HL-60/S4 treated with phorbol 12-myristate 13-acetate at 8.2 ng/mL for 4 days and 3 days (cell line): ENCODE data around the gene FRK.
"Not testable (repeated sequence)": the region's sequence is repeated elsewhere in the genome, so short reads cannot be mapped to it uniquely, and the experiment has no call there.

ENCODE experiments used
- in situ Hi-C: fragments of 300-500 bp; cut with MboI; formaldehyde crosslinking; loops from 2 replicates; pipeline ENCODE4 v1.15.0; 2022; ENCODE audit warnings: low sequenced_read_pairs

Gene FRK, protein sequence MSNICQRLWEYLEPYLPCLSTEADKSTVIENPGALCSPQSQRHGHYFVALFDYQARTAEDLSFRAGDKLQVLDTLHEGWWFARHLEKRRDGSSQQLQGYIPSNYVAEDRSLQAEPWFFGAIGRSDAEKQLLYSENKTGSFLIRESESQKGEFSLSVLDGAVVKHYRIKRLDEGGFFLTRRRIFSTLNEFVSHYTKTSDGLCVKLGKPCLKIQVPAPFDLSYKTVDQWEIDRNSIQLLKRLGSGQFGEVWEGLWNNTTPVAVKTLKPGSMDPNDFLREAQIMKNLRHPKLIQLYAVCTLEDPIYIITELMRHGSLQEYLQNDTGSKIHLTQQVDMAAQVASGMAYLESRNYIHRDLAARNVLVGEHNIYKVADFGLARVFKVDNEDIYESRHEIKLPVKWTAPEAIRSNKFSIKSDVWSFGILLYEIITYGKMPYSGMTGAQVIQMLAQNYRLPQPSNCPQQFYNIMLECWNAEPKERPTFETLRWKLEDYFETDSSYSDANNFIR

DNA sequence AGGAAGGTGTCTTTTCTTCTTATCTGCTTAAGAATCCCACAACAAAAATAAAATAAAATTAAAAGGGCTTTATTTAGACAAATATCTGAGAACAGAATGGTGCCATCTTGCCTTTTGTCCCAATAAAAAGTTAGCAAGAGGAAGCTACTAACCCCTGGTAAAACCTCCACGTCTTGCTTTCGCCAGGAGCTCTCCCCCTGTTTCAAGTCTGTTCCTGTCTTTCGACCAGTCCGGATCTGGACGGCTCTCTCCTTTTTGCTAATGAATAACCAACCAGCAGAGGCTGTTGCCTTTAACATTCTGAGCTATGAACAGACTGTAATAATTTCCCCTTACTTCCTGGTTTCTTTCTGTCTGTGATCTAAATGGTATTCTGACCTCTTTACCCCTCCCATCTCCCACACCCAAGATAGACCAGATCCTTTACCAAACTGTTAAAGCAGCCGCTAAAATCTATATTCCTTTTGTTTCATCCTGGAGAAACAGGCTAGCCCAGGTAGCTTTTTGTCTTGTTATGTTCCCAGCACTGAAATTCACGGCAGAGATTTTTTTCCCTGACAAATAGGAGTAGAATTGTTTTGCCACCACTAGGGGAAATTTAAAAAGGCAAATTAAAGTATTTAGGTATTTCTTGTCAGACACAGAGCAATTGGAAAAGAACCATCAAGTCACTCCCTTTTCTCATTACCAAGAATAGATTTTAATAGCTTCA, at the start of gene FRK:
TSS of gene FRK (minus strand) at position 320 of the 712 bp plus-strand sequence. CDS start 580 bp downstream, outside the sequence.
- in situ Hi-C loops: no loop called here

DNA sequence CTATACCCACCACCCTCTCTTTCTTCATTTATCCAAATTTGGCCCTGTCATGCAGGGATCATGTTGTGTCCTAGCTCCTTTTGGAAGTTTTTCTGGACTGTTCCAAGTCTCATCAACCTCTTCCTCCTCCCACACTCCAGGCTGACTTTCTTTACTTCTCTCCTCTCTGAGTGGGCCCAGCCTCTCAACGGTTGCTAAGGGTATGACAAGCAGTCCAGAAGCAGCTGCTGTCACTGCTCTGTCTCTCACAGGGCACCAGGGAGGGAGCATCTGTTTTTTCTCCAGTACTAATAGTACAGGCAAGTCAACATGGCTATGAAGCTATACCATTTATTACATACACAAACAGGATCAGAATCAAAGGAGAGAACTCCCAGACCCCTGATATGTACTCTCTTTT, 48.1 kb upstream of the FRK start:
- in situ Hi-C loops: no loop called here

DNA sequence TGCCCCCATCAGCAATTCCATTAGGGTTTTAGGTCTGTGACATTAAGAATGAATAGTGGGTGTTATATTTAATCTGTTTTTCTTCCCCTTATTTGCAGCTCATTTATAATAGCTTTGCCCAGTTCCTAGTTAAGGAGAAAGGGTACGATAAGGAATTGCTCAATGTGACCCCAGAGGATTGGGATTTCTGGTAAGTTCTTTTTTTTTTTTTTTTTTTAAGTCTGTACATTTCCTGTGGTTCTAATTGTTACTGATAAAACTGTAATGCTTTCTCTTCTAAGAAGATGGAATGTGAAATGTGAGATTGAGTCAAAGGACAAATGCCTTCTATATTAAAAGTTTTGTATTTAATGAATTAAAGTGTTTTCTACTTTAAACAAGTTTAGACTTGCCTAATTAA, 45.5 kb upstream of the FRK start:
- in situ Hi-C loops: no loop called here

GRCh38 chr6:116105247-116105646, 44.6 kb upstream of the FRK start:
- in situ Hi-C loops: no loop called here

DNA sequence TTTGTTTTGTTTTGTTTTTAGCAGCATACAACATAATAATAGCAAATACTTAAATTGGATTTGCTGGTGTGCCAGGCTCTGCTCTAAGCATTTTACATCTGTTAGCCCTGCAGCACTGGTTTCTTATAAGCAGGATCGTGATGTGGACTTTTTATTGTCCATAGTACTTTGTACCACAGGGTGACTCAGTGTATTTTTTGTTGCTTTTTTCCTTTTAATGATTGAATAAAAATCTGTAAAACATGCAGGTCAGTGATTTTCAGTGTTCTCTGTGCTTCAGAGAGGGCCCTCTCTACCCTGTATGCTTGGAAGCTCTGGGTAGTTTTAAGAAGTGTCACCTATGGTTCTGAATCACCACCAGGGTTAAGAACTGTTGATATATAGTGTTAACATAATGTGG, 43.9 kb upstream of the FRK start:
- in situ Hi-C loops: no loop called here

DNA sequence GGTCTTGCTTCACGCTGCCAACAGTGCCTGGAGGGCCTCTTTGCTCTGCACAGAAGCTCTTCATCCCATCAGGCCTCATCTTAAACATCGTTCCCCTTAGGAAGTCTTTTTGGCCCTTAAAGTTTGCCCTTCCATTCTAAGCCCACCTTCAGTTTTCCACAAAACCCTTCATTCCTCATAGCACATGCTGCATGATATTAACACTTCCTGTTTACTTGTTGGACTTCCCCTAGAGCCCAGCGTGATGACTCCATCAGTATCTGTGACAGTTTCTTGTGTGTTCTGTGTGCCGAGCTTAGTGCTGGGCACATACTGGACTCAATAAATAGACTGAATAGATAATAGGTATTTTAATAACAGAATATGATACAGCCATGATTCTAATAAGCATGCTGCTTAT, 42.2 kb upstream of the FRK start:
- in situ Hi-C loops: no loop called here

- in situ Hi-C loops: no loop called here
Observed at GRCh38 chr6:116101790-116102189, 41.1 kb upstream of the FRK start.

- in situ Hi-C loops: no loop called here
Observed at GRCh38 chr6:116101302-116101718, 40.6 kb upstream of the FRK start.

GRCh38 chr6:116100419-116101301, 40.0 kb upstream of the FRK start, which contains the start of gene NT5DC1:
Gene NT5DC1, plus strand, starts transcription at chr6:116100853. Its CDS starts 78 bp downstream, at chr6:116100931.
- in situ Hi-C loops: no loop called here

DNA sequence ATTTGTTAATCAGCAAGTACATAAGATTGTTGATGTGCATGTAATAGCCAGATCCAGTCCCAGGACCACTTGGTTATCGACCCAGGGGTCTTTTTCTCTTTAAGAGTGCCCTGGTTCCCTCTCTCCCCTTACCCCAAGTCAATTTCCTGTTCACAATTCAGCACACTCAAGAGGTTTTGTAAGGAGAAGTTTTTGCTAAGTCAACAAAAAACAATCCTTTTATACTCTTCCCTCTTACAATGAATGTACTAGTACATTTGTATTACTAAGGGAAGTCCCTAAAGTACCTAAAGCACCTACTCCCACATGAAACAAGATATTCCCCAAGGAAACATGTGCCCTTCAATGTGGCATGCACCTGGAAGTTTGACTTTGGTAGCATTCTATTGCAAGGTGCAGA, 38.3 kb upstream of the FRK start:
- in situ Hi-C loops: no loop called here

- in situ Hi-C loops: no loop called here
Observed at GRCh38 chr6:116096979-116097816, 36.5 kb upstream of the FRK start.

DNA sequence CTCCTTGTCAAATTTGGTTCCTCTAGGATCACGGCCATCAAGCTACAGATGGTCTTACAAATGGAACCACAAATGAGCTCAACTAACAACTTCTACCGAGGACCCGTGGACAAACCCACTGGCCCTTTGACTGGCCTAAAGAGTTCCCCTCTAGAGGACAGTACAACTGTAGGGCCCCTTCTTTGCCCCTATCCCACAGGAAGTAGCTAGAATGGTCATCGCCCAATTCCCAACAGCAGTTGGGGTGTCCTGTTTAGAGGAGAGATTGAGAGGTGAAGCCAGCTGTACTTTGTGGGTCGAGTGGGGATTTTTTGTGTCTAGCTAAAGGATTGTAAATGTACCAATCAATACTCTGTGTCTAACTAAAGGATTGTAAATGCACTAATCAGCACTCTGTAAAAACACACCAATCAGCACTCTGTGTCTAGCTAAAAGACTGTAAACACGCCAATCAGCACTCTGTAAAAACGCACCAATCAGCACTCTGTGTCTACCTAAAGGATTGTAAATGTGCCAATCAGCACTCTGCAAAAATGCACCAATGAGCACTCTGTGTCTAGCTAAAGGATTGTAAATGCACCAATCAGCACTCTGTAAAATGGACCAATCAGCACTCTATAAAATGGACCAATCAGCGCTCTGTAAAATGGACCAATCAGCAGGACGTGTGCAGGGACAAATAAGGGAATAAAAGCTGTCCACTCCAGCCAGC, 35.5 kb upstream of the FRK start:
- in situ Hi-C loops: not testable (repeated sequence)

- in situ Hi-C loops: no loop called here
Observed at GRCh38 chr6:116094041-116094440, 33.4 kb upstream of the FRK start.

DNA sequence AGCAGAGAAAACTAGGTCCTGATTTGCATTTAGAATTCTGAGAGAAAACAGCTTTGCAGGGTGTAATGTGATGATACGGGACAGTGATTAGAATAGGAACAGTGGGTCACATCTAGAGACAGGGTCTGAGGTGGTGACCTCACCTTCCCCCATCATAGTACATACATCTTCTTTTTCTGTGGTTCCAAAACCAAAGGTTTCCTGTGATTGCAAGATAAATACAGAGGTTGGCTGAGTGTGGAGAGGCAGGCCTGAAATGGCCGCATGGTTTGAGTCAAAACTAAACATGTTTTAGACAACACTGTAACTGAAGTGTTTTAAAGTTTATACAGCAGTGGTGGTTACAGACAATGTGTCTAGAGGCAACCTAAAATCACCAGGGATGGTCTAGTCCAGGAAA, 29.6 kb upstream of the FRK start:
- in situ Hi-C loops: no loop called here

GRCh38 chr6:116088946-116089345, 28.3 kb upstream of the FRK start:
- in situ Hi-C loops: no loop called here

GRCh38 chr6:116087437-116088027, 26.8 kb upstream of the FRK start:
- in situ Hi-C loops: no loop called here

DNA sequence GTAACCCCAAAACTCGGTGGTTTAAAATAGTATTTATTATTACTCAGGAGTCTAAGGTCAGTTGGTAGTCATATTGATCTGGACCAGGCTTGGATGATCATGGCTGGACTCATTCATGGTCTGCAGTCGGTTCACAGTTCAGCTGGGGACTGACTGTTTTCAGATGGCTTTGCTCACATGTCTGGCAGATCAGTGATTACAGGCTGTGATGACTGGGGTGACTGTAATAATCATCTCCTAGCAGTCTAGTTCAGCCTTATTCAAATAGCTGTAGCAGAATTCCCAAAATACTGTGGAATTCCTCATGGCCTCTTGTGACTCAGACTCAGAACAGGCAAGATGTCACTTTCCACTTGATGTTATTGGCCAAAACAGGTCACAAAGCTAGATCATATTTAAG, 23.6 kb upstream of the FRK start:
- in situ Hi-C loops: no loop called here

GRCh38 chr6:116083052-116083451, 22.4 kb upstream of the FRK start:
- in situ Hi-C loops: no loop called here

GRCh38 chr6:116078945-116079344, 18.3 kb upstream of the FRK start:
- in situ Hi-C loops: no loop called here
